Measurements from ENCODE around the gene NLE1.

NLE1 gene

DNA sequence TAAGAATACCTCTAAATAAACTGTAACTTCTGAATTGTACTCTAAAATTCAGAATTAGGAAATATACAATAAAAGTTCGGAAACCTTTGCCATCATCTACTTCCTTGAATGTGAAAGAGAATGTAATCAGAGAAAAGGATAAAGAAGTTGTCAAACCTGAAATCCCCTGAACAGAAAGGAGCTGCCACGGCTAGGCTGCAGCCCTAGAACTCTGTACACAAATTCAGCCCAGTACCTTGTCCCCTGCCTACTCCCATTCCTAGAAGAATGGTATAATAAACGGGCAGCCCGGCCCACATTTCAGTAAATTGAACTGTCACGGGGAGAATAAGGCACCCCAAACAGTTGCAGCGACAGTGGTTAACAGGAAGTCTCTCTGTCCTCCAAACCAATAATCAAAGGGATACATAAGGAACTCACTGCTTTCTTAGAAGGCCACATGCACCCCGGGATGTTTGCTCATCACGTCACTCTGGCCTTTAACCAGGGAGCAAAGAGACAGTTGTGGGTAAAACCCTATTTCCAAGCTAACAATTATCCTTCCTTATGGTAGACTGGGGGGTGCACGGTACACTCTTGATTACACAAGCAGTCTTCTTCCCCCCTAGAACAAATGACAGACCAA lies 54.3 kb downstream of the NLE1 start:
- DNase-seq (ENCODE audit: low read depth, low spot score) = no peak

DNA sequence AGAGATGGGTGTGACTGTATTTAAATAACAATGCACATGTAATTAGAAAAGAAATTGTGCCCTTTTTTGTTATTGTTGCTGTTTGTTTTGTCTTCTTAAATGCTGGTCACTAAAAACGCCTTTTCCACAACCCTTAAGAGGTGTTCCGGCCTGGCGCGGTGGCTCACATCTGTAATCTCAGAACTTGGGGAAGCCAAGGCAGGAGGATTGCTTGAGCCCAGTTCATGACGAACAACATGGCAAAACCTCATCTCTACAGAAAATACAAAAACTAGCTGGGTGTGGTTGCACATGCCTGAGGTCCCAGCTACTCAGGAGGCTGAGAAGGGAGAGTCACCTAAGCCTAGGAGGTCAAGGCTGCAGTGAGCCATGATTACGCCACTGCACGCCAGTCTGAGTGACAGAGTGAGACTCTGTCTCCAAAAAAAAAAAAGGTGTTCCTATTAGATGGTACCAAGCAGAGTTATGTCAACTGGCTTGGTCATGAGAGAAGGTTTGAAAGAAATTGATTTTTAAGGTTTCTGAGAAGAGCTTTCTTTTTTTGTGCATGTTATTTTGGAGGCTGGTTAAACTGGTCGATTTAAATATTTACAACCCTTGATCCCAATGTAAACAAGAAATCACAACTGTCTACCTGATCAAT lies 55.1 kb downstream of the NLE1 start:
- no peak for DNase-seq (ENCODE audit: low read depth, low spot score)

- DNase-seq (ENCODE audit: low read depth, low spot score) = no peak
Observed at GRCh38 chr17:35086164-35086563, 55.9 kb downstream of the NLE1 start.

DNA sequence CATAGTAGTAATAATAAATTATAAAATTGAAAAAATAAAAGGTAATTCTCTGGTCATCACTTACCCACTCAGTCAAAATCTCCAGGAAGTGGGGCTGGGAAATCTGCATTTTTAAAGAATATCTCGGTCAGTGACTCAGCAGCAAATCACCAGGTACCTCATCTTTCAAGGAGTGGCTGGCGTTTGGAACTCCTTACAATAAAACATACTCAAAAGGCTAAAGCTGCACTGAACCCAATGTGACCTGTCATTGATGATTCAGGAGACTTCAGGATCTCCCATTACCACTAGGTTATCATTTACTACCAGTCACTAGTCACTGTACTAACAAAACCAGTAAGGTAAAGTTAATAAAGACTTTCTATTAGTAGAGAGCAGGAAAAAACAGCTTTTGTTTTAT lies 57.1 kb downstream of the NLE1 start:
- DNase-seq (ENCODE audit: low read depth, low spot score) = no peak

DNA sequence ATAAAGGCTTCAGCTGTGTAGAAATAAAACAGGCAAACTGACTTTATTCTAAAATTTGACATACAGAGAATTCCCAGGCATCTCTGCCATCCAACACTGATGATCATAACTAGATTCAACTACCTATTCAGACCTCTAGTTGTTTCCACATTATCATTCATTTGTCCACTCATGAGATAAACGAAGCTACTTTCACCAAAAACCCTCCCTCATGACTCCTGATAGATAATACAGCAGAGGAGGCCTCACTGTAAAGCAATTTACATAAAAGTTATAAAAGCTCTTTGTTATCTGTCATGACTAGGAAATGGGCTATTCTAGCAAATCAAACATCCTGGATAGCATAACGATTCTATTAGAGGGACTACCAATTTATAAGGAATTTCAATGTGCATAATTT lies 59.0 kb downstream of the NLE1 start:
- DNase-seq (ENCODE audit: low read depth, low spot score) = no peak

DNA sequence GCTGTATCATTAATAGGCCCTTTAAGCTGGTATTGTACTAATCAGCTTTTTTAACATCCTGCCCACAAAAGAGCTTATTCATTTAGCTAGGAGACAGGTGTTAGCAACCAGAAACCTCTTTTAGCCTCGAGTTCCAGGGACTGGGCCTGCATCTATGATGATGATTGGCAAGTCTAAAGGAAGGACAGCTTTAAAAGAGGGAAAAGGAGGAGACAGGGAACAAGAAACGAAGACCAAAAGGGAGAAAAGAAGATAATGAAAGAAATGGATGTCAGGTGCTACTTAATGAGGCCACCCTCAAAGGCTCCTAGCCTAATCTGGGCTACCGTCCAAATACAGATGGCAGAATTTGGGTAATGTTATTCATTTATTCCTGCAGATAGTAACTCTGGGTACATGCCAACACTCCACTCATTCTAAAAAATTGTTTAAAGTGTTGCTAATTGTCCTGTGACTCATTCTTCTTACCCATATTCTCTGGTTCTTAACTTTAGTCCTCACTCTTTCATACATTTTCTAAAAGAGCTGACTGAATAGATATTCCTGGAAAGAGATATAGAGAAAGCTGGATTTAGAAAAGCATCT lies 59.9 kb downstream of the NLE1 start:
- DNase-seq (ENCODE audit: low read depth, low spot score) = no peak

DNA sequence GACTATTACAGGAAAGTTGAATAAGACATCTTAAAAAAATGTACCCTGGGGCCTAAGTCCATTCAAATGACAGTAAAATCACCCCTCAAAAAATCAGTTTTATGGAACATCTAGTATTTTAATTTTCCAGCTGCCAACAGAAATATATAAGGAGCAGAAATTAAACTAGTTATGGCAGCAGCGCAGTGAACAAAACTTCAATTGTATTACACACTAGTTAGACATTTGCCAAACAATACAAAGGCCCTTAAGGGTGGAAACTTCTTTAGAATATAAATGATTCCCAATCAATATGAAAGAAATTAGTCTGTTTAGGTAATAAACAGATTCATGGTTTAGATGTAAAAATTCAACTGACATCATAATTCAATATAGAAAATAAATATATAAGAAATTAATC lies 60.5 kb downstream of the NLE1 start:
- DNase-seq (ENCODE audit: low read depth, low spot score) = no peak

DNA sequence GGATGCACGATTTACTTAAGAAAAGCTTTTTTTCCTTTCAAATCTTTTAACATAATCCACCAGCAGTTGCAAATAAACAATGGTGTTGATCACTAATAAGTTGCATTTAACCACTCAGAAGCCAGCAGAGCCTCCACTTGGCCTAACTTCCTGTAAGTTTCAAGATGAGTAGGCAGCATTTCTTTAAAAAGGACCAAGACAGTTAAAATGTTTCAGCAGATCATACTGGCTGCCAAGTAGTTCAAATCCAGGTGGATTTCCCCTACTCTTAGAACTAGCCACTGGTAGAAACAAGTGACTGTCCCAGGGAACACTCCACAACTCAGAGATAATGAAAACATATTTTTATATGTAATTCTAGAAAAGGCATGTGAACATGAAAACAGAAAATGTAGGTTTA lies 61.6 kb downstream of the NLE1 start:
- no peak for DNase-seq (ENCODE audit: low read depth, low spot score)

GRCh38 chr17:35079547-35080423 lies 62.3 kb downstream of the NLE1 start:
- DNase-seq (ENCODE audit: low read depth, low spot score) = no peak
